Esophagus squamous epithelium (tissue), 4 donors: Measurements from ENCODE around the gene ZNF282.
"Not testable (repeated sequence)": the region's sequence is repeated elsewhere in the genome, so short reads cannot be mapped to it uniquely, and the experiment has no call there.

Source experiments
- CTCF ChIP-seq, 6 experiments: fragments of 450-650 bp in 4 of 6; fragments of 200-600 bp in 2 of 6; sonication (generic) in 2 of 6; IDR thresholded peaks; one replicate each; pipeline ENCODE4 v1.5.1; 2016 to 2019; ENCODE audit warnings: antibody characterized with exemption in 6 of 6, mild to moderate bottlenecking in 4 of 6, moderate library complexity in 4 of 6
- POLR2A ChIP-seq, 4 donors: fragments of 450-650 bp; IDR thresholded peaks; one replicate each; pipeline ENCODE4 v1.6.1; 2017; ENCODE audit warnings: antibody characterized with exemption in 4 of 4, mild to moderate bottlenecking in 4 of 4, moderate library complexity in 3 of 4

DNA sequence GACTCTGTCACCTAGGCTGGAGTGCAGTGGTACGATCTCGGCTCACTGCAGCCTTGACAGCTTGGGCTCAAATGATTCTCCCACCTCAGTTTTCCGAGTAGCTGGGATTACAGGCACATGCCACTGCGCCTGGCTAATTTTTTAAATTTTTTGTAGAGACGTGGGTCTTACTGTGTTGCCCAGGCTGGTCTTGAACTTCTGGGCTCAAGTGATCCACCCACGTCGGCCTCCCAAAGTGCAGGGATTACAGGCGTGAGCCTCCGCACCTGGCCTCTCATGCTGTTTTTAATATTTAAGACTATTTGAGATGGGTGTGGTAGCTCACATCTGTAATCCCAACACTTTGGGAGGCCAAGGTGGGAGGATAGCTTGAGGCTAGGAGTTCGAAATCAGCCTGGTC is 56.2 kb downstream of the ZNF282 start:
- TF ChIP-seq POLR2A, CTCF (IDR thresholded peaks at IDR 0.05): not testable (repeated sequence)
